GM12874 (cell line): ENCODE measurements around the gene CSTA.

Source experiments
- TF ChIP-seq, protein P1 (sequence below): IDR thresholded peaks from 2 replicates; pipeline ENCODE4 v1.5.1; 2011; ENCODE audit warnings: low read depth, mild to moderate bottlenecking, control low read depth, low read length, moderate library complexity; ENCODE audit not compliant: insufficient read depth

Gene CSTA

DNA sequence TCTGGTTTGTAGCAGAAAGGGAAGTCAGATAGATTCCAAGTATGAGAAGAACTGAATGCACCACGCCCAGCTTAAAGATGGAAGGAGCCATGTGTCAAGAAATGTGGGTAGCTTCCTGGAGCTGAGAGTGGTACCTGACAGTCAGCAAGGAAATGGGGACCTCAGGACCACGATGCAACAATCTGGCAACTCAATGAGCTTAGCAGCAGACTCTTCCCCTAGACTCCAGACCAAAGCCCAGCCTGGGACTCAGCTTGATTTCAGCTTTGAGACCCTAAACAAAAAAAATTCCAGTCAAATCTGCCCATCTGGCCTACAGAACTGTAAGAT lies 33.6 kb downstream of the CSTA start:
- TF ChIP-seq, protein P1, sequence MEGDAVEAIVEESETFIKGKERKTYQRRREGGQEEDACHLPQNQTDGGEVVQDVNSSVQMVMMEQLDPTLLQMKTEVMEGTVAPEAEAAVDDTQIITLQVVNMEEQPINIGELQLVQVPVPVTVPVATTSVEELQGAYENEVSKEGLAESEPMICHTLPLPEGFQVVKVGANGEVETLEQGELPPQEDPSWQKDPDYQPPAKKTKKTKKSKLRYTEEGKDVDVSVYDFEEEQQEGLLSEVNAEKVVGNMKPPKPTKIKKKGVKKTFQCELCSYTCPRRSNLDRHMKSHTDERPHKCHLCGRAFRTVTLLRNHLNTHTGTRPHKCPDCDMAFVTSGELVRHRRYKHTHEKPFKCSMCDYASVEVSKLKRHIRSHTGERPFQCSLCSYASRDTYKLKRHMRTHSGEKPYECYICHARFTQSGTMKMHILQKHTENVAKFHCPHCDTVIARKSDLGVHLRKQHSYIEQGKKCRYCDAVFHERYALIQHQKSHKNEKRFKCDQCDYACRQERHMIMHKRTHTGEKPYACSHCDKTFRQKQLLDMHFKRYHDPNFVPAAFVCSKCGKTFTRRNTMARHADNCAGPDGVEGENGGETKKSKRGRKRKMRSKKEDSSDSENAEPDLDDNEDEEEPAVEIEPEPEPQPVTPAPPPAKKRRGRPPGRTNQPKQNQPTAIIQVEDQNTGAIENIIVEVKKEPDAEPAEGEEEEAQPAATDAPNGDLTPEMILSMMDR: no peak

DNA sequence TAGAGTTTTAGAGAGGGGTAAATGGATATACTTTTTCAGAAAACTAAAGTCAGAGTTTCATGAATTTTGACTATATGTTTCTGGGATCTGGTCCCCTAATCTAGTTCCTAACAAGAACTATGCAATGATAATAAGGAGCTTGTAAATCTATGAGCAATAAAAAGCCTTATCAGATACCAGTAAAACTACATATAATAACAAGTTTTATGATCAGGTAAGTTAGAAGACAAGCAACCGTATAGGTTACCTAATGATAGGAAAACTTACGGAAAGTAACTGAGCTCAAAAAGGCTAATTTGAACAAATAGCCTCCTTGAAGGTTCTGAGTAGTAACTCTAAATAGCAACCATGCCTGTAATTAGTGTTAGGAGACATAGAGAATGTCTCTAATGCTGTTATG lies 37.0 kb downstream of the CSTA start:
- TF ChIP-seq, protein P1: no peak

DNA sequence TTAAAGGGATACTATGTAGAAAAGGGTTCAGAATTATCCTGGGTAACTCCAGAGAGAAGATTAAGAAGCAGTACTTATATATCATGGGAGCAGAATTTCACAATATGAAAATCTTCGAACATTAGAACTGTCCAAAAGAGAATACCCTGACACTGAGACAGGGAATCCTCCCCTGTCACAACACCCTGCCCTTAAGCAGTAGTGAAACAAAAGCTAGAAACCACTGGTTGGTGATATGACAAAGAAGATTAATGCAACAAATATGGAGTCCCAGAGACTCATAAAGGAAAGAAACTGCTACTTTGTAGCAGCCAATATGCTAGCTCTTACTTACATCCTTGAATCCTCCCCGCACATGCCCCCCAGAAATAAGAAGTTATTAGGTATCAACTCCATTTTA lies 39.4 kb downstream of the CSTA start:
- TF ChIP-seq, protein P1: no peak

DNA sequence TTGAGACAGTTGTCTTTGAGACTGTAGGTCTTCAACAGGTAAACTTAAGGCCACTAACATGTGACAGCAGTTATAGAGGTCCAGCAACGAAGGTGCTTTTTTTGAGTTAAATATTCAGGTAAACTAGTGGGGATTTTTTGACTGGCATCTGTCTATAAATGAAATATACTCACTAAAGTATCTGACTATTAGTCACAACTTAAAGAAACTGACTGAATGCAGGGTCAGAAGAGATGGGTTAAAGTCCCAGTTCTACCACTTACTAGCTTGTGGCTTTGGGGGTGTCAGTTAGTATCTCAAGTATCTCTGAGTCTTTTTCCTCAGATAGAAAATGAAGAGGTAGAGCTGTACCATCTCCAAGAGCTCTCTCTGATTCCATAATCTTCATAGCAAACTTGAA lies 40.0 kb downstream of the CSTA start:
- TF ChIP-seq, protein P1: no peak

DNA sequence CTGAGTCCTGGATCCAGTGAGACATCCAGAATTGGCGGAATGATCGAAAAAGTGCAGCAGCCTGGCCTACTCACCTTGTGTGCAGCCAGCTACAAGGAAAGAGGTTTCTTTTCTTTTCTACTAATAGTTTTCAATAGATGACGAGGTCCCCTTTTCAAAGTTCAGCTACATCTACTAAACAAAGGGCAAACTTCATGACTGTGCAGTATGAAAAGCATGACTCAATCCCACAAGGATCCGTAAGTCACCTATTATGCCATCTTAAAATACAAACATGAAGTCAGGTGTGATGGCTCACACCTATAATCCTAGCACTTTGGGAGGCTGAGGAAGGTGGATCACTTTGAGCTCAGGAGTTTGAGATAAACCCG lies 41.3 kb downstream of the CSTA start:
- TF ChIP-seq, protein P1: no peak

DNA sequence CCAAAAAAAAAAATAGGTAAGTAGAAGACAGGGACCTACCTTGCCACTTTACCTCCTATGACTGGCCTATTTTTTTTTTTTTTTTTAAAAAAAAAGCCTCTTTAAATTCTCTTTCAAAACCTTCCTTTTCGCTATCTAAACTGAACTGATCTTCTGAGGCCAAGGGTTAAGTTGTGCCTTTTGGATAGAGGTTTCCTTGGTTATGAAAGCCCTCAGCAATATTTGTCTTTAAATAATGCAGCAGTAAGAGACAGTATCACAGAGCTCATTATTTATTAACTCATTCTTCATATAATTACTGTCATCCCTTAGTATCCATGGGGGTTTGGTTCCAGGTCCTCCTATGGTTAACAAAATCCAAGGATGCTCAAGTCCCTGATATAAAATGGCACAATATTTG lies 49.0 kb downstream of the CSTA start:
- TF ChIP-seq, protein P1: no peak

DNA sequence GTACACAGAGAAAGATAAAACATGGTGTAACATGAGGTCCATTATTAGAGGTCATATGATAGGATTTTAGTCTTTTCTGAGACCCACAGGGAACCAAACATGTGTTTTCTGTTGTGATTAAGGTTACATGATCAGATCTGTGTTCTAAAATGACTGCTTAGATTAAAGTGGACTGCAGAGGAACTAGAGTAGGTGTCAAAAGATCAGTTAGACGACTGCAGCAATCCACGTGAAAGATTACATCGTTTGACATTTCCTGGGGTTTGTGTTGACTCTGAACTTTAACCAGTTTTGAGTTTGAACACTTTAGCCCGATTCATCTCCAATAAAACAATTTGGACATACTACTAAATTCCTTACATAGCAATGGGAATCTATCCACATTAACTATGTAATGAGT lies 52.9 kb downstream of the CSTA start:
- TF ChIP-seq, protein P1: no peak
